ENCODE data around the gene OPRPN. TPM values are rescaled to one million over a fixed set of nuclear protein-coding genes. Genes with fewer than 3 reads are reported as not detected.
A peak's percentile ranks its signal among the peaks of the same experiment; 100 is the strongest.

Gene OPRPN
- total RNA-seq (2014; rRNA removed; shearing (Covaris generic)) = not detected in 2 replicates
- not detected in 2 replicates for polyA plus RNA-seq (2015; cell fraction: cytosol; rRNA removed)
- not detected in 2 replicates for polyA plus RNA-seq (2015; cell fraction: nucleus; rRNA removed)

- DNase-seq (ENCODE audit: low read depth) = no peak
Measured at GRCh38 chr4:70397580-70397979, at the start of gene OPRPN. Gene OPRPN, plus strand, starts transcription at chr4:70397940. Its CDS starts 1,346 bp downstream, at chr4:70399286.

GRCh38 chr4:70356185-70356584 is 41.6 kb upstream of the OPRPN start:
- DNase-seq (ENCODE audit: low read depth) = no peak

GRCh38 chr4:70359115-70359661 is 38.6 kb upstream of the OPRPN start:
- no peak for DNase-seq (ENCODE audit: low read depth)

- DNase-seq (ENCODE audit: low read depth) = no peak
Measured at GRCh38 chr4:70360460-70360859, 37.3 kb upstream of the OPRPN start, which contains the start of gene SMR3A. Gene SMR3A, plus strand, starts transcription at chr4:70360760. Its CDS starts 1,356 bp downstream, at chr4:70362116.

GRCh38 chr4:70364002-70364401 is 33.7 kb upstream of the OPRPN start:
- no peak for DNase-seq (ENCODE audit: low read depth)

GRCh38 chr4:70365479-70365878 is 32.3 kb upstream of the OPRPN start:
- peak; percentile 38 for DNase-seq (ENCODE audit: low read depth)

GRCh38 chr4:70367813-70368212 is 29.9 kb upstream of the OPRPN start:
- DNase-seq (ENCODE audit: low read depth) = no peak

- DNase-seq (ENCODE audit: low read depth) = no peak
Measured at GRCh38 chr4:70371987-70372386, 25.8 kb upstream of the OPRPN start.

GRCh38 chr4:70372760-70373159 is 25.0 kb upstream of the OPRPN start:
- DNase-seq (ENCODE audit: low read depth) = no peak

GRCh38 chr4:70380578-70380977 is 17.2 kb upstream of the OPRPN start:
- DNase-seq (ENCODE audit: low read depth) = no peak

GRCh38 chr4:70382691-70383181 is 15.0 kb upstream of the OPRPN start, which contains the start of gene SMR3B:
Gene SMR3B, plus strand, starts transcription at chr4:70383131. Its CDS starts 1,380 bp downstream, at chr4:70384511.
- no peak for DNase-seq (ENCODE audit: low read depth)

- DNase-seq (ENCODE audit: low read depth) = no peak
Measured at GRCh38 chr4:70392057-70392776, 5.5 kb upstream of the OPRPN start.

GRCh38 chr4:70399319-70399718 is 1.6 kb downstream of the OPRPN start:
- DNase-seq (ENCODE audit: low read depth) = peak; percentile 64

- no peak for DNase-seq (ENCODE audit: low read depth)
Measured at GRCh38 chr4:70402762-70403161, 5.0 kb downstream of the OPRPN start.

- no peak for DNase-seq (ENCODE audit: low read depth)
Measured at GRCh38 chr4:70405765-70406164, 8.0 kb downstream of the OPRPN start.

GRCh38 chr4:70425306-70425705 is 27.6 kb downstream of the OPRPN start:
- no peak for DNase-seq (ENCODE audit: low read depth)

GRCh38 chr4:70426789-70427188 is 29.0 kb downstream of the OPRPN start:
- DNase-seq (ENCODE audit: low read depth) = no peak

- no peak for DNase-seq (ENCODE audit: low read depth)
Measured at GRCh38 chr4:70437197-70437596, 39.5 kb downstream of the OPRPN start.

GRCh38 chr4:70442474-70442873 is 44.7 kb downstream of the OPRPN start:
- DNase-seq (ENCODE audit: low read depth) = no peak

GRCh38 chr4:70443329-70443728 is 45.6 kb downstream of the OPRPN start:
- no peak for DNase-seq (ENCODE audit: low read depth)

GRCh38 chr4:70449220-70449619 is 51.5 kb downstream of the OPRPN start:
- DNase-seq (ENCODE audit: low read depth) = no peak

GRCh38 chr4:70452946-70453345 is 55.2 kb downstream of the OPRPN start:
- no peak for DNase-seq (ENCODE audit: low read depth)
